Measurements from ENCODE around the gene TMED10. TPM values are rescaled to one million over a fixed set of nuclear protein-coding genes. Genes with fewer than 3 reads are reported as not detected.

Gene TMED10
- 552 and 732 TPM in 2 replicates for total RNA-seq

DNA sequence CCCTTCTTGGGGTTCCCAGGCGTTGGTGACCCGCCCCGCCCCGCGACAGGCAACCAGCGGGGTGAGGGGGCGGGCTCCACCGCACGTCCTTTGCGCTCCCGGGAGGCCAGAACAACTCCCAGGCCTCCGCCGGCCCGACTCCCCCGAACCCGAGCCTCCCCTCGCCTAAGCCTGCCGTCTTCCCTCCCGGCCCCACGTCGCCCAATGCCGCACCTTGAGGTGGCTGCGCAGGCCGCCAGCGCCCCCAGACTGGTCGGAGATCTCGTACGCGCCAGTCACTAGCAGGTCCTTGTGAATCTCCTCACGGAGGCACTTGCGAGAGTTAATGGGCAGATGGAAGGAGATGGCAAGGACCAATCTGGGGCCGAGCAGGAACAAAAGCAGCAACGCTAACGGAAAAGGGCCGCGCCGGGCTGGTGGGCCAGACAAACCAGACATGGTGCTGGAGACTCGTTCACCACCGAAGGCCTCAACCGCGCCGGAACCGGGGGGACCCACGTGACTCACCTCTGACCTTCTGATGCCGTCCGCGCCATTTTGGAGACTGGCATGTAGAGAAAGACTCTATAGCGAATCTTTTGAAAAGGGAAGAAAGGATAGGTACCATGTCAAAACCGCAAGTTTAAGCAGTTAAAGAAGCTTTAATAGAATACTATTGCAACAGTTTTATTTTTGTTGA lies at the start of gene TMED10:
TMED10 (minus strand) TSS at position 471 of the 679 bp plus-strand sequence; CDS start at position 438, 33 bp downstream.

DNA sequence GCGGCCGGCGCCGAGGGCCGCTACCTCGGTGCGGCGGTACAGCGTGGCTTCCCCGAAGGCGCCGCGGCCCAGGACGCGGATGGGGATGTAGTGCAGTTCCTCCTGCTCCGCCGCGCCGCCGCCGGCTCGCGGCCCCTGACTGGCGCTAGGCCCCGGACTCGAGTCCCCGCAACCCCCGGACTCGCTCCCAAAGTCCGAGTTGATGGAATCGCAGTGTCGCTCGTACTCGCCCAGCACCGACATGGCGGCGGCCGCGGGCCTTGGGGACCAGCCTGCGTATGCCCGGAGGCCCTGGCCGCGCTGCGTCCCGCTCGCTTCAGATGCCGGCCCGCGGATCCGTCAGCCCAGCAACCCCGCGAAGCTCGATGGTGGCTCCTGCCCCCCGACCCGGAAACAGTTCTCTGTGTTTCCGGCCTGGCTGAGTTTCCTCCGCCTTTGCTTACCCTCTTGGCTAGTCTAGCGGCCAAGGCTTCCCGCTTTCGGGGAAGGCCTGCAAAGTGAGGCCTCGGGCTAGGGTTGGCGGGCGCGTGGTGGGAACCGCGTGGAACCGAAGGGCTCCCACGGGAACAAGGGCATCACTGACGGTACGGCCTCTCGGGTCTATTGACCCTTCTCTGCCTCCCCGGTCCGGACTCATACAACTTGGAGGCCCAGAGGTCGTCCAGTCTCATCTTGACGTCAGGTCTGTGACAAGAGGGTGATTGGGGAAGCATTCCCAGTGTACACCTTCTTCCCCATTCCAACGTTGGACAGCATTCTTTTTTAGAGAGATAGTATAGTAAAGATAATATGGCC lies 49.5 kb downstream of the TMED10 start, which contains the start of gene NEK9:
NEK9 (minus strand) TSS at position 370 of the 795 bp plus-strand sequence; CDS start at position 243, 127 bp downstream.

Other genes with a start within 250 kb of the TMED10 start
- 9.7 and 27.8 TPM in 2 replicates for gene PGF, start 221.0 kb downstream of the TMED10 start, total RNA-seq
- gene EIF2B2, start 173.7 kb downstream of the TMED10 start, total RNA-seq: 41.9 and 52.5 TPM in 2 replicates
- gene MLH3, start 125.1 kb downstream of the TMED10 start, total RNA-seq: 22.0 and 26.3 TPM in 2 replicates
- gene ACYP1, start 112.6 kb downstream of the TMED10 start, total RNA-seq: 4.7 and 5.8 TPM in 2 replicates
- 0.69 and 0.85 TPM in 2 replicates for gene ZC2HC1C, start 107.0 kb downstream of the TMED10 start, total RNA-seq
- gene NEK9, start 49.6 kb downstream of the TMED10 start, total RNA-seq: 102 and 103 TPM in 2 replicates
- gene FOS, start 102.2 kb upstream of the TMED10 start, total RNA-seq: 41.1 and 43.9 TPM in 2 replicates

Measured in smooth muscle cell of the pulmonary artery (primary cell).